ENCODE measurements around the gene PSPH.
"Not testable (repeated sequence)": the region's sequence is repeated elsewhere in the genome, so short reads cannot be mapped to it uniquely, and the experiment has no call there.

PSPH gene

DNA sequence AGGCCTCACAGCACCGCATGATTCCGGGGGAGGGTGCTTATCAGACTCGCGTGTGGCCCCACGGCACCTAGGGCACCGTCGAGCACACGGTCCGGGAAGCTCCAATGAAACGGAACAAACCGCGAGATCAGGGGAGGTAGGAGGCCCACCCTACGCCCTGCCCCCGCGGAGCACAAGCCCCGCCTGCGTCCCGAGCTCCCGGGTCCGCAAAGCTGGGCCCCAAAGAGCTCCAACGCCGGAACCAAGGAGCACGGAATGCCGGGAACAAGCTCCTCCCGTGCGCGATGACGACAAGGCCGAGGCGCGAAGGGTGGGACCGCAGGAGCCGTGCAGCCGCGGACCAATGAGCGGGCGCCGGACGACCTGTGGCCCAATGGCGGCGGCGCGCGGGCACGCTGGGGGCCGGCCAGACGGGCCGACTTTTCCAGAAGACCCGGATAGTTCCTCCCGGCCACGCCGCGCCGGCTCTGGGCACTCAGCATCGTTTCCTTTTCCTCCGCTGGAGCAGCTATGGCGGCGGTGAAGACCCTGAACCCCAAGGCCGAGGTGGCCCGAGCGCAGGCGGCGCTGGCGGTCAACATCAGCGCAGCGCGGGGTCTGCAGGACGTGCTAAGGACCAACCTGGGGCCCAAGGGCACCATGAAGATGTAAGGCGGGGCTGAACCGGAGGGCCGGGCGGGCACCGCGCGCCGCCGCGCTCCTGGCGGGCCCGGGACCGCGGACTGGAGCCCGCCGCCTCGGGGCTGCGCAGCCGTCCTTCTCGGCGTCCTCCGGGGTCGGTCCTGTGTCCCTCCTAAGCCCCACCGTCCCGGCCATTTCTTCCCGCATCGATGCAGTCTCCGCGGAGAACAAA lies at the start of gene PSPH, which contains the start of gene CCT6A:
Gene PSPH (minus strand): TSS at position 106 of the 853 bp plus-strand sequence. CDS start 30,232 bp downstream, outside the sequence.
Gene CCT6A (plus strand): TSS at position 427 of the 853 bp plus-strand sequence. CDS start 84 bp downstream, at position 511.
- Mint-ChIP-seq H3K27ac (peak within 1 kb of the TSS; percentile 91), H3K27me3 (no peaks in the 10 kb centered on the region), H3K9me3 (no peaks in the 10 kb centered on the region), H3K4me1 (peaks cover 33% of the 10 kb centered on the region), H3K4me3 (peak within 1 kb of the TSS; percentile 87), H3K36me3 (peaks cover 20% of the 10 kb centered on the region)
- peak; percentile 98 for ATAC-seq

DNA sequence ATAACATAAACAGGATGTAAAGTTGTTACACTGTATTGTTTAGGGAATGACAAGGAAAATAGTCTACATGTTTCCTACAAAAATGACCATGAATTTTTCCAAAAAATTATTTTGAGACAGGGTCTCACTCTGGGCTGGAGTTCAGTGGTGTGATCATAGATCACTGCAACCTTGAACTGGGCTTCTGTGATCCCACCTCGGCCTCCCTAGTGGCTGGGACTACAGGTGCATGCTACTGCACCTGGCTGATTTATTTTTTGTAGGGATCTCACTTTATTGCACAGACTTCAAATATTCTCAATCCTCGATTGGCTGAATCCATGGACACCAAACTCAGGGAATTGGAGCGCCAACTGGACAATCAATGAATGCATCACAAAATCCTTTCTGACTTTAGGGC lies 48.4 kb upstream of the PSPH start:
- H3K27me3 Mint-ChIP-seq, result no peaks in the 10 kb centered on the region
- no peak overlapping the region for H3K4me3 Mint-ChIP-seq
- H3K27ac Mint-ChIP-seq, result no peak overlapping the region
- no peaks in the 10 kb centered on the region for H3K4me1 Mint-ChIP-seq
- ATAC-seq, result no peak
- H3K9me3 Mint-ChIP-seq, result no peaks in the 10 kb centered on the region
- peaks cover 37% of the 10 kb centered on the region for H3K36me3 Mint-ChIP-seq

DNA sequence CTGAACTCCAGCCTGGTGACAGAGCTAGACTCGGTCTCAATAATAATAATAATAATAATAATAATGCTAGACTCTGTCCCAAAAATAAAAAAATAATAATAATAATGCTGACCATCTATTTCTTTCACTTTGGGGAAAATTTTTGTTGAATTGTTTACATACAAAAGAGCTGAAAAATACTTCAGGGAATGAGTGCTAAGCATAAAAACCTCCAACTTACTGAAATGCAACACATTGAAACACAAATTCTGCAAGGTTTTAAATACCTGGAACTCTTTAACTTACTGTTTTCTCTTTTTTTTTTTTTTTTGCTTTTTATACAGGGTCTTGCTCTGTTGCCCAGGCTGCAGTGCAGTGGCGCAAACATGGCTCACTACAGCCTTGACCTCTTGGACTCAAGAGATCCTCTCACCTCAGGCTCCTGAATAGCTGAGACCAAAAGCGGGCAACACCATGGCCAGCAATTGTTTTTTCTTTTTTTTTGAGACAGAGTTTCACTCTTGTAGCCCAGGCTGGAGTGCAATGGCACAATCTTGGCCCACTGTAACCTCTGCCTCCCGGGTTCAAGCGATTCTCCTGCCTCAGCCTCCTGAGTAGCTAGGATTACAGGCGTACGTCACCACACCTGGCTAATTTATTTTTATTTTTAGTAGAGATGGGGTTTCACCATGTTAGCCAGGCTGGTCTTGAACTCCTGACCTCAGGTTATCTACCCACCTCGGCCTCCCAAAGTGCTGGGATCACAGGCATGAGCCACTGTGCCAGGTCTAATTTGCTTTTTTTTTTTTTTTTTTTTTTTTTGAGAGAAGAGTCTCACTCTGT lies 47.2 kb upstream of the PSPH start:
- not testable (repeated sequence) for H3K27me3 Mint-ChIP-seq, H3K4me3 Mint-ChIP-seq, ATAC-seq, H3K9me3 Mint-ChIP-seq, H3K27ac Mint-ChIP-seq, H3K4me1 Mint-ChIP-seq
- H3K36me3 Mint-ChIP-seq, result peaks cover 29% of the 10 kb centered on the region

GRCh38 chr7:56097700-56098099 lies 46.5 kb upstream of the PSPH start:
- H3K27me3 Mint-ChIP-seq, result no peaks in the 10 kb centered on the region
- no peak overlapping the region for H3K4me3 Mint-ChIP-seq
- peaks cover 29% of the 10 kb centered on the region for H3K36me3 Mint-ChIP-seq
- no peak for ATAC-seq
- no peaks in the 10 kb centered on the region for H3K9me3 Mint-ChIP-seq
- no peak overlapping the region for H3K27ac Mint-ChIP-seq
- no peaks in the 10 kb centered on the region for H3K4me1 Mint-ChIP-seq

GRCh38 chr7:56092789-56093531 lies 41.7 kb upstream of the PSPH start, which contains the start of gene PHKG1:
Gene PHKG1, minus strand, starts transcription at chr7:56092952. Its CDS starts 4,011 bp downstream, at chr7:56088941.
- no peaks in the 10 kb centered on the region for H3K27me3 Mint-ChIP-seq
- H3K27ac Mint-ChIP-seq, result peak within 1 kb of the TSS; percentile 26
- no peak within 1 kb of the TSS for H3K4me3 Mint-ChIP-seq
- H3K36me3 Mint-ChIP-seq, result peaks cover 19% of the 10 kb centered on the region
- H3K9me3 Mint-ChIP-seq, result no peaks in the 10 kb centered on the region
- no peaks in the 10 kb centered on the region for H3K4me1 Mint-ChIP-seq
- ATAC-seq, result no peak

GRCh38 chr7:56092388-56092787 lies 41.1 kb upstream of the PSPH start:
- peak overlapping the region; percentile 26 for H3K27ac Mint-ChIP-seq
- not testable (repeated sequence) for H3K4me3 Mint-ChIP-seq, H3K9me3 Mint-ChIP-seq, H3K27me3 Mint-ChIP-seq, H3K4me1 Mint-ChIP-seq, ATAC-seq
- peaks cover 19% of the 10 kb centered on the region for H3K36me3 Mint-ChIP-seq

DNA sequence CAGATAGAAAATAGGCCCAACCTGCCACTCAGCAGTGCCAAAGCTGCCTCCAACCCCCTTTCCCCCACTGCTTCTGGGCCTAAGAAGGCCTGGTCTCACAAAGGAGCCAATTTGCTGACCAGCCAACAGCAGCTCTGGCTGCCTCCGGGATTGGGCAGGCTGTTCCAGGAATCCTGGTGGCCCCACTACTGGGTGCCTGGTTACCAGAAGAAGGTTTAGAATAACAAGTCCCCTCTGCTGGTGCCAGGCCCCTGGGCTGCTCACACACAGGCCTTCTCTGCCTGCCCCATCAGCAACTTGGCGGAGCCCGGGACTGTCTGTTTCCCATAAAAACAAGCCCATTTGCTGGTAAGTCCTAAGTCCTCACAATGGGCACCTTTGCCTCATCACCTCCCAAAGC lies 40.3 kb upstream of the PSPH start:
- Mint-ChIP-seq H3K4me1 (no peaks in the 10 kb centered on the region), H3K36me3 (peaks cover 22% of the 10 kb centered on the region), H3K27me3 (no peaks in the 10 kb centered on the region), H3K4me3 (no peak overlapping the region), H3K27ac (peak overlapping the region; percentile 26), H3K9me3 (no peaks in the 10 kb centered on the region)
- ATAC-seq, result no peak

DNA sequence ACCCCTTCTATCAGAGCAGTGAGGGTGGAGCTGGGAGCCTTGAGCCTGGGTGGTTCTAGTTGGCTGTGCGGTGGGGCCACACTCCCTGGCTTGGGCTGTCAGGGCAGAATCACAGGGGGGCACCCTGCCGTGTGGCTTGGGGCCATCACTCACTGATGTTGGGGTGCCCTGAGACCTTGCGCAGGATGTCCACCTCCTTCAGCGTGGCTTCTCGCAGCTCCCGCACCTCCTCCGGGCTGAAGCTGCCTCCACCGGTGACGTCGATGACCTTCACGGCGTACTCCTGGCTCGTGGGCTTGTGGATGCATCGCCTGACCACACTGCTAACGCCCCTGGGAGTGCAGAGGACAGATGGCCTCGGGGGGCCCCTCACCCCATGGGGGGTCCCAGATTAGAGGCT lies 36.2 kb upstream of the PSPH start:
- Mint-ChIP-seq H3K27me3 (no peaks in the 10 kb centered on the region), H3K27ac (no peak overlapping the region), H3K36me3 (peaks cover 28% of the 10 kb centered on the region), H3K4me3 (no peak overlapping the region), H3K4me1 (no peaks in the 10 kb centered on the region), H3K9me3 (no peaks in the 10 kb centered on the region)
- ATAC-seq, result no peak

DNA sequence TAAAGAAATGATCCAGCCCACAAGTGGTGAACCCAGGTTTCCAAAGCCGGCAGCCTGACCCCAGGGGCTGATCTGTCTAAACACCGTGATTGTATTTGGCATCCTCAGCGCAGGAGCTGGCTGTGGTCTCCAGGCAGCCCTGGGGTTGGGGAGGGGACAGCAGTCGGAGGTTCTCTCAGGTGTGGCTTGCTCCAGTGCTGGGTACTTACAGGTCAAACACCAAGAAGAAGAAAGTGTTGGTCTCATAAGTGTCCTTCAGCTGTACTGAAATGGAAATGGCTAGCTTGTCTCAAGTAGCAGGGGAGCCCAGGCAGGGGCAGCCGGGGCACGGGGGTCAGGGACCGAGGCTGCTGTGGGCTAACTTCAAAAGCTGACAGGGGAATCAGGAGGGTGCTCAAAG lies 35.5 kb upstream of the PSPH start:
- Mint-ChIP-seq H3K4me3 (no peak overlapping the region), H3K9me3 (no peaks in the 10 kb centered on the region), H3K4me1 (no peaks in the 10 kb centered on the region), H3K27ac (no peak overlapping the region), H3K27me3 (no peaks in the 10 kb centered on the region), H3K36me3 (peaks cover 35% of the 10 kb centered on the region)
- no peak for ATAC-seq

DNA sequence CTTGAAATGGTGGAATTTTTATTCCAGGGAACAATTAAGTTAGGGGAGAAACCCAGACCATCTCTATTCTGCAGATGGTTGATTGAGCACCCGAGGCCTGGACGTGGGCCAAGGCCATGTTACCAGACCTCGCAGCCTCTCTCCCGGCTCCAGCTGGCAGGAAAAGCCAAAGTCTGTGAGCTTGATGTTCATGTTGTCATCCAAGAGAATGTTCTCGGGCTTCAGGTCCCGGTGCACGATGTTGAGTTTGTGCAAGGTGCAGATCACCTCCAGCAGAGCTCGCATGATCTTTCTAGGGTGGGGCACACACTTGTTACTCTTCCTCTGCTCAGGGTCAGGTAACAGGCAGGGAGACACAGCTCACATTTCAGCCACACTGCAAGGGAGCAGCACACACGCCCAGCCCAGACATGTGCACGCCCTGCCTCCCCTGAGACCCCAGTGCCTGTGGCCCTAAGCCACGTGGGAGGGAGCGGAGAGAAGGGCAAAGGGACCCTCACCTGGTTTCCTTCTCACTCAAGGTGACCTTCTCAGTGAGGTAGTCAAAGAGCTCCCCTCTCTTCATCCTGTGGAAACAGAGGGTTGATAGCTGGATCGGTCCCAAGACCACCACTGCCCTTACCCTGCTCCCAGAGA lies 32.0 kb upstream of the PSPH start:
- Mint-ChIP-seq H3K9me3 (no peaks in the 10 kb centered on the region), H3K36me3 (peaks cover 49% of the 10 kb centered on the region), H3K27ac (no peak overlapping the region), H3K27me3 (no peaks in the 10 kb centered on the region), H3K4me3 (no peak overlapping the region), H3K4me1 (no peaks in the 10 kb centered on the region)
- ATAC-seq, result no peak

DNA sequence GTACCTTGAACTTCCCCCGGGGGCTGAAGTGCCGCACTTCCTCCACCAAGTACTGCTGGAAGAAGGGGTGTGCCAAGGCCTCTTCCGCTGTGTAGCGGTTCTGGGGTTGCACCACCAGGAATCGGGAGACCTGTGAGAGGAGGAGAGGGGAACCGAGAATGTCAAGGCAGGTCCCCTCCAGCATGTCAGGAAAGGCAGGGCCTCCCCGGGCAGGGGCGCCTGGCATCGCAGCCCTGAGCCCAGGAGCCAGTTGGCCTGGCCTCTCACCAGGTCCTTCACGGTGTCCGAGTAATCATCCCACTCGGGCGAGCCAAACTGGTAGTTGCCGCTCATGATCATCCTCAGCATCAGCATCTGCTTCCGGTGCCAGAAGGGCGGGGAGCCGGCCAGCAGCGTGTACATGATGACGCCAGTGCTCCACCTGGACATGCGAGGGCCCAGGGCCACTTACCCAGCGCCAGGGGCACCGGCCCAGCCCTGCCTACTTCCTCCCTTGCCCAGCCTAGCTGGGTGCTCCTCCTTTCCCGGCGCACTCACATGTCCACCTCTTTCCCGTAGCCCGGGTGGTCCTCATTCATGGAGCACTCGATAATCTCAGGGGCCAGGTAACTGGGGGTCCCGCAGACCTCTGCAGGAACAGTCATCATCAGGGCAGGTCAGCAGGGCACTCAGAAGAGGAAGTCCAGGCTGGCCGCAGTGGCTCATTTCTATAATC lies 30.5 kb upstream of the PSPH start:
- no peak overlapping the region for H3K27ac Mint-ChIP-seq
- H3K4me3 Mint-ChIP-seq, result no peak overlapping the region
- ATAC-seq, result no peak
- H3K4me1 Mint-ChIP-seq, result no peaks in the 10 kb centered on the region
- peaks cover 49% of the 10 kb centered on the region for H3K36me3 Mint-ChIP-seq
- H3K9me3 Mint-ChIP-seq, result no peaks in the 10 kb centered on the region
- H3K27me3 Mint-ChIP-seq, result no peaks in the 10 kb centered on the region

- H3K4me1 Mint-ChIP-seq, H3K27ac Mint-ChIP-seq, H3K27me3 Mint-ChIP-seq, ATAC-seq, H3K4me3 Mint-ChIP-seq, H3K9me3 Mint-ChIP-seq: not testable (repeated sequence)
- peaks cover 44% of the 10 kb centered on the region for H3K36me3 Mint-ChIP-seq
Measured at GRCh38 chr7:56080726-56081435, 29.6 kb upstream of the PSPH start.

GRCh38 chr7:56079450-56080185 lies 28.4 kb upstream of the PSPH start:
- peaks cover 42% of the 10 kb centered on the region for H3K36me3 Mint-ChIP-seq
- H3K4me1 Mint-ChIP-seq, result no peaks in the 10 kb centered on the region
- H3K27me3 Mint-ChIP-seq, result no peaks in the 10 kb centered on the region
- H3K4me3 Mint-ChIP-seq, result no peak overlapping the region
- no peak overlapping the region for H3K27ac Mint-ChIP-seq
- no peaks in the 10 kb centered on the region for H3K9me3 Mint-ChIP-seq
- no peak for ATAC-seq

Data from stimulated activated memory B cell treated with anti-CD40 and anti-IgM and Interleukin-4, amounts not matched to agents 10 μg/mL and 1 μg/mL and 100 μg/mL, for 72 hours (primary cell).